Lower leg skin (tissue), 4 donors: ENCODE results near the gene NEK1. TPM values are rescaled to one million over a fixed set of nuclear protein-coding genes. Genes with fewer than 3 reads are reported as not detected.

Experiments used
- DNase-seq, 2 donors: peaks; one replicate each; pipeline ENCODE4 v3.0.0-alpha.2; 2019; ENCODE audit warnings: low spot score in 2 of 2
- H3K4me3 ChIP-seq: fragments of 200-600 bp; sonication (generic); 2 replicates; pipeline ENCODE4 v1.5.1; 2017; ENCODE audit warnings: mild to moderate bottlenecking, low read depth; ENCODE audit not compliant: poor library complexity, severe bottlenecking
- CTCF ChIP-seq, 3 donors: fragments of 450-650 bp; IDR thresholded peaks; one replicate each; pipeline ENCODE4 v1.5.1; 2016; ENCODE audit warnings: antibody characterized with exemption in 3 of 3, mild to moderate bottlenecking in 3 of 3, moderate library complexity in 2 of 3
- POLR2A ChIP-seq, 2 donors: fragments of 450-650 bp; IDR thresholded peaks; one replicate each; pipeline ENCODE4 v1.6.1; 2016 to 2017; ENCODE audit warnings: antibody characterized with exemption in 2 of 2, mild to moderate bottlenecking in 1 of 2, moderate library complexity in 1 of 2
- WGBS, 2 donors: methylation state at CpG; one replicate each; pipeline ENCODE4 v1.1.5; 2018; 5-methylcytosine and 5-hydroxymethylcytosine counted together
- intact Hi-C: fragments of 100-400 bp; cut with DNase I; formaldehyde crosslinking; loops from one replicate; pipeline ENCODE4 v1.15.0; 2023; ENCODE audit warnings: low total_unique reads
- total RNA-seq, 4 donors: library from RNA; depleted of rRNA; stranded (reverse); fragments of >200 nt; gene quantifications; one replicate each; pipeline ENCODE4 v1.1.0, GENCODE V29; 2016

NEK1 gene
- total RNA-seq, 4 donors from 2014 or later, result 4.8 to 6.9 (median 5.5) TPM

DNA sequence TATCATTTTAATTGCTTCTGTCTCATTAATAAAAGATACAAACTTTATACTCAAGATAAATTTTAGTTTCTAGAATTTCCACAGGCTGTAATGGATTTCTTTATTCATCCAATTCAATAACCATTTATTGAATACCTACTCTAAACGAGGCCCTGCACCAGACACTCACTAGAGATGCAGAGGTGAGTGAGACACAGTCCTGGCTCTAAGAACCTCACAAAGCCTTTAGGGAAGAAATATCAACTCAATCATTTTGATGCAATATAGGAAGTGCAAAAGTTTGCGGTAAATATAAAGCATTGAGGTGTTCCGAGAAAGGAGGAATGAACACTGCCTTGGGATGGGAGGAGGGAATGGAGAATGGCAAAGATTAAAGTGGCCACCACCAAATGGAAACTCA lies 260.0 kb downstream of the NEK1 start:
- H3K4me3 ChIP-seq, result no peak overlapping the region
- intact Hi-C loops, result no loop called here
- no peak for DNase-seq
- TF ChIP-seq POLR2A (IDR thresholded peaks at IDR 0.05) (no peak), CTCF (IDR thresholded peaks at IDR 0.05) (no peak)
- WGBS, 2 donors, result 53 to 62% methylated on average over 3 of the region's 3 CpGs

DNA sequence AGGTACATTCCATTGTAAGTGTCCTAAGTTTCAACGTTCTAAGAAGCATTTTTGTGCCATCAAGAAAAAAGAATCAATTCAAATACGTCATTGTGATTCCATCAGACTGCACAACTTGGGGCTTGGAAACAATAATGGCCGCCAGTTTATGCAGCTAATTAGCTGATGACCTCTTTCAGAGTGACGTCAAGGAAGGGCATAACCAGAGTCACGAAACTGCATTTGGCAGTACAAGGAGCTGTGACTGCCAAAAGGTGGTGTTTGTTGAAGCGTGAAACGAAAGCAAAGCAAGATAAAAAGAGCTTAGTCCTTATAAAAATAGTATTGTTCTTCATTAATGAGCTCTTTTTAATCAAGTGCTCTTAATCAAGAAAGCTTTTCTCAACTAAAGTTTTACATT lies 260.5 kb downstream of the NEK1 start:
- intact Hi-C loops, result no loop called here
- no peak for TF ChIP-seq POLR2A (IDR thresholded peaks at IDR 0.05)
- TF ChIP-seq CTCF (IDR thresholded peaks at IDR 0.05), result no peak
- H3K4me3 ChIP-seq, result no peak overlapping the region
- 38 to 40% methylated on average over 7 of the region's 7 CpGs for WGBS, 2 donors
- no peak for DNase-seq

- no peak for DNase-seq
- 90 to 91% methylated on average over 4 of the region's 4 CpGs for WGBS, 2 donors
- TF ChIP-seq CTCF (IDR thresholded peaks at IDR 0.05) (no peak), POLR2A (IDR thresholded peaks at IDR 0.05) (no peak)
- intact Hi-C loops, result no loop called here
- no peak overlapping the region for H3K4me3 ChIP-seq
Measured at GRCh38 chr4:169348541-169348940, 263.8 kb downstream of the NEK1 start.

DNA sequence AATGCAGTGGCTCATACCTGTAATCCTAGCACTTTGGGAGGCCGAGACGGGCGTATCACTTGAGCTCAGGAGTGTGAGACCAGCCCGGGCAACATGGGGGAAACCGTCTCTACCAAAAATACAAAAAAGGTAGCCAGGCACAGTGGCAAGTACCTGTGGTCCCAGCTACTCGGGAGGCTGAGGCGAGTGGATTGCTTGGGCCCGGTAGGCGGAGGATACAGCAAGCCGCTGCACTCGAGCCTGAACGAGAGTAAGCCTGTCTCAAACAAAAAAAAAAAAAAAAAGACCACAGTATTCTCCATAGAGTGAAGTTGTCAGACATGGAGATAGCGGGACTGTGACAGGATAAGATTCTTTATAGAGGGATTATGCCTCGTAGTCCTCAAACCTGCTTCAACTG lies 265.5 kb downstream of the NEK1 start:
- no peak for DNase-seq
- intact Hi-C loops, result no loop called here
- 95% methylated on average over 14 of the region's 14 CpGs for WGBS, 2 donors
- H3K4me3 ChIP-seq, result no peak overlapping the region
- TF ChIP-seq POLR2A (IDR thresholded peaks at IDR 0.05) (no peak), CTCF (IDR thresholded peaks at IDR 0.05) (no peak)

- WGBS, 2 donors, result 65 to 67% methylated on average over 2 of the region's 2 CpGs
- H3K4me3 ChIP-seq, result no peak overlapping the region
- TF ChIP-seq CTCF (IDR thresholded peaks at IDR 0.05) (no peak), POLR2A (IDR thresholded peaks at IDR 0.05) (no peak)
- no peak for DNase-seq
- intact Hi-C loops, result no loop called here
Measured at GRCh38 chr4:169345316-169345721, 267.1 kb downstream of the NEK1 start.

Other genes starting within 250 kb of the NEK1 start
- 10 to 100 TPM; 32.8 to 75.4 (median 57.8) TPM for gene CLCN3, start 8.0 kb upstream of the NEK1 start, total RNA-seq
- gene HPF1, start 145.4 kb upstream of the NEK1 start, total RNA-seq, result 10 to 100 TPM in 3 of 4 donors, 1 to 10 TPM in 1; 8.7 to 32.4 (median 20.3) TPM